HG03039 (cell line): ENCODE data around the gene TRPM3.

Experiments
- ATAC-seq: cut with Tn5 transposase; IDR thresholded peaks from one replicate; pipeline ENCODE4 v1.9.1; 2021; ENCODE audit warnings: mild to moderate bottlenecking, moderate library complexity; ENCODE audit not compliant: unreplicated experiment

The TRPM3 gene

GRCh38 chr9:70589571-70590314 lies 531.7 kb downstream of the TRPM3 start:
- no peak for ATAC-seq

- ATAC-seq = no peak
Observed at GRCh38 chr9:70588999-70589398, 532.4 kb downstream of the TRPM3 start.

- ATAC-seq = no peak
Observed at GRCh38 chr9:70588381-70588780, 533.0 kb downstream of the TRPM3 start.

GRCh38 chr9:70587201-70587600 lies 534.2 kb downstream of the TRPM3 start:
- ATAC-seq = no peak

GRCh38 chr9:70586476-70586875 lies 534.9 kb downstream of the TRPM3 start:
- no peak for ATAC-seq

- no peak for ATAC-seq
Observed at GRCh38 chr9:70581955-70582350, 539.5 kb downstream of the TRPM3 start.

- no peak for ATAC-seq
Observed at GRCh38 chr9:70581214-70581954, 540.0 kb downstream of the TRPM3 start.

- no peak for ATAC-seq
Observed at GRCh38 chr9:70580606-70581195, 540.7 kb downstream of the TRPM3 start.

GRCh38 chr9:70579686-70580085 lies 541.7 kb downstream of the TRPM3 start:
- ATAC-seq = no peak

- no peak for ATAC-seq
Observed at GRCh38 chr9:70578720-70579119, 542.7 kb downstream of the TRPM3 start.

- no peak for ATAC-seq
Observed at GRCh38 chr9:70577671-70578070, 543.8 kb downstream of the TRPM3 start.

GRCh38 chr9:70576116-70576515 lies 545.3 kb downstream of the TRPM3 start:
- ATAC-seq = no peak

GRCh38 chr9:70574151-70574837 lies 547.1 kb downstream of the TRPM3 start:
- no peak for ATAC-seq

- ATAC-seq = no peak
Observed at GRCh38 chr9:70573308-70573707, 548.1 kb downstream of the TRPM3 start.

- no peak for ATAC-seq
Observed at GRCh38 chr9:70571258-70571657, 550.2 kb downstream of the TRPM3 start.

GRCh38 chr9:70569791-70570190 lies 551.6 kb downstream of the TRPM3 start:
- ATAC-seq = no peak

- ATAC-seq = no peak
Observed at GRCh38 chr9:70569070-70569772, 552.2 kb downstream of the TRPM3 start.

GRCh38 chr9:70567511-70567910 lies 553.9 kb downstream of the TRPM3 start:
- no peak for ATAC-seq

GRCh38 chr9:70566751-70567150 lies 554.7 kb downstream of the TRPM3 start:
- no peak for ATAC-seq

GRCh38 chr9:70566066-70566465 lies 555.4 kb downstream of the TRPM3 start:
- ATAC-seq = no peak
